Activated T-cell treated with anti-CD3 and anti-CD28 coated beads, Interleukin-2, amount 50 U/mL, for 72 hours (primary cell): ENCODE results near the gene LRRFIP1. TPM values are rescaled to one million over a fixed set of nuclear protein-coding genes. Genes with fewer than 3 reads are reported as not detected.

ENCODE experiments used
- ATAC-seq, 2 donors: fragments of 150-1000 bp; cut with Tn5 transposase; replicated peaks in 1 of 2; 2 replicates each; pipeline ENCODE4 v1.10.0; 2021; ENCODE audit warnings: moderate library complexity in 2 of 2, mild to moderate bottlenecking in 1 of 2
- DNase-seq, 2 donors: peaks; one replicate each; pipeline ENCODE4 v3.0.0; 2021 to 2022; ENCODE audit warnings: mixed read lengths in 1 of 2
- H3K27ac Mint-ChIP-seq: one replicate; pipeline ENCODE4 v1.8.0; 2022; ENCODE audit warnings: mild to moderate bottlenecking, moderate library complexity, mixed read lengths
- H3K27me3 Mint-ChIP-seq: one replicate; pipeline ENCODE4 v1.8.0; 2022; ENCODE audit warnings: low read depth, mixed read lengths
- H3K36me3 Mint-ChIP-seq, 2 donors: one replicate each; pipeline ENCODE4 v1.8.0; 2022; ENCODE audit warnings: mixed read lengths in 2 of 2, mild to moderate bottlenecking in 1 of 2; ENCODE audit not compliant: insufficient read depth in 2 of 2
- H3K4me1 Mint-ChIP-seq: one replicate; pipeline ENCODE4 v1.8.0; 2022; ENCODE audit warnings: low read depth, mixed read lengths
- H3K4me3 Mint-ChIP-seq, 2 donors: one replicate each; pipeline ENCODE4 v1.8.0; 2022; ENCODE audit warnings: mild to moderate bottlenecking in 2 of 2, mixed read lengths in 2 of 2, moderate library complexity in 2 of 2
- H3K9me3 Mint-ChIP-seq, 2 donors: one replicate each; pipeline ENCODE4 v1.8.0; 2022; ENCODE audit warnings: mixed read lengths in 2 of 2
- total RNA-seq, 2 donors: library from RNA; stranded (reverse); gene quantifications; one replicate each; pipeline ENCODE4 v1.2.3, GENCODE V29; 2022

The LRRFIP1 gene
- total RNA-seq, 2 donors from 2014 or later: 198 to 239 TPM

DNA sequence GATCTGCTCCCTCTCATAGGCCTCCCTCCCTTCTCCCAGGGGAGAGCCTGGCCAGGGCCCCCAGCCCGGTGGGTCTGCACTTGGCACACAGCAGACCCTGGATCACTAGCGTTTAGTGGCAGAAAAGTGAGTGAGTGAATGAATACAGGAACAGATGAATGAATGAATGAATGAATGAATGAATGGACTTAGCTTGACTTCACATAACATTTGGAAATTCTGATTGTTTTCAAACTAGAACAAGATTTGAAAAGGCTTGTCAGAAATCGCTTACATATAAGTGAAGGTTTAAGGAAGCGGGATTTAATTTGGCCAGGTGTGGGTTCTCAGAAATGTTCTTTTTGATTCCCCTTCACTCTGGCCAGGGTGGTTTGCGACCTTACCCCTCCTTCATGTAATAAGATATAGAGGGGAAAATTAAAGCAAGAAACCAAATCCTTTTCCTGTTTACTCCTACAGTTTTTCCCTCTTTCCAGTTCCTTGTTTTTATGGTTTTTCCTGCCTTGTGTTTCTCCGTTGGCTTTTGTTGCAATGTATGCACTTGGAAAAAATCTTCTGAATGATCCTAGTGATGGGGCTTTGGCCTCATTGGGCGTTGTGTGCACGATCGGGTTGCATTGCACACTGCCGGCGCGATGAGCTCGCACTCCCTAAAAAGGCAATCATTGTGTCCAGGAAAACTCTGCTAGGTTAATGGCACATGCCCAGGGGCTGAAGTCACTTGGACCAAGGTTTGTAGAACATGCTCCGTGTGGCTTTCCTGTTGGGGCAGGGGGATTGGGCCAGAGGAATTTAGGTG, 16.4 kb downstream of the LRRFIP1 start:
- no peak for DNase-seq
- Mint-ChIP-seq H3K9me3 (no peaks in the 10 kb centered on the region), H3K27me3 (peaks cover 8% of the 10 kb centered on the region), H3K27ac (no peak overlapping the region), H3K4me3 (no peak overlapping the region), H3K36me3 (no peaks in the 10 kb centered on the region), H3K4me1 (no peaks in the 10 kb centered on the region)
- ATAC-seq: no peak

DNA sequence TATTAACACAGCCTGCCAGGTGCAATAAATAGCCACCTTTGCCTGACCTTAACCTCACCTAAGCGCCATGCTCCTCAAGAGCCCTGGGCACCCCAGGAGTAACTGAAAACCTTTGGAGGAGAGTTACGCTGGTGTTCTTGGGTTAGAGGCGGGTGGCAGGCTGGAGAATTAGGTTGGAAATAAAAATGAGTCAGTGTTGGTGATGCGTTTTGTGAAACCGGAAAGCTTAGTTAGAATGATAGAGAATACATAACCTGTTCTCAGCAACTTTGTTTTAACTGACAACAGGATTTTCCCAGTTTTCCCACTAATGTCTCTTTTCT, 17.0 kb downstream of the LRRFIP1 start:
- Mint-ChIP-seq H3K4me3 (no peak overlapping the region), H3K4me1 (no peaks in the 10 kb centered on the region), H3K27me3 (peaks cover 8% of the 10 kb centered on the region), H3K9me3 (no peaks in the 10 kb centered on the region), H3K27ac (no peak overlapping the region), H3K36me3 (no peaks in the 10 kb centered on the region)
- ATAC-seq (no peak), DNase-seq (no peak)

DNA sequence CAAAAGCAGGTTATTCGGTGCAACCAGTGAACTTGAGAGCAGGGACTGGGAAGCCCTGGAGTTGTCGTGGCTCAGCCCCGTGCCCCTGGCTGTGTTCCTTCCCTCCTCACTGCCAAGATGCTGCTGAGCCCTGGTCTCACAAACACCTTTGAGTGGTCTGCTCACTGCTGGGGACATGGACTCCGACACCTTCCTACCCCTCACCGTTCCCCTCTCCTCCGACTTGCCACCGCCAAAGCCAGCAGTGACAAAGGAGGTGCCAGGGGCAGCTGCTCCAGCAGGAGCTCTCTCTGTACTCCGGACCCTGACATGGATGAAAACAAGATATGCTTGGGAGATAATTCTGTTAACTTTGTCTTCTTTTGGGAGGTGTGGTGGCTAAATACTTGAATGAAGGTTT, 17.9 kb downstream of the LRRFIP1 start:
- no peak for DNase-seq
- Mint-ChIP-seq H3K9me3 (no peaks in the 10 kb centered on the region), H3K27me3 (peaks cover 15% of the 10 kb centered on the region), H3K27ac (no peak overlapping the region), H3K4me1 (no peaks in the 10 kb centered on the region), H3K4me3 (no peak overlapping the region), H3K36me3 (no peaks in the 10 kb centered on the region)
- ATAC-seq: no peak

DNA sequence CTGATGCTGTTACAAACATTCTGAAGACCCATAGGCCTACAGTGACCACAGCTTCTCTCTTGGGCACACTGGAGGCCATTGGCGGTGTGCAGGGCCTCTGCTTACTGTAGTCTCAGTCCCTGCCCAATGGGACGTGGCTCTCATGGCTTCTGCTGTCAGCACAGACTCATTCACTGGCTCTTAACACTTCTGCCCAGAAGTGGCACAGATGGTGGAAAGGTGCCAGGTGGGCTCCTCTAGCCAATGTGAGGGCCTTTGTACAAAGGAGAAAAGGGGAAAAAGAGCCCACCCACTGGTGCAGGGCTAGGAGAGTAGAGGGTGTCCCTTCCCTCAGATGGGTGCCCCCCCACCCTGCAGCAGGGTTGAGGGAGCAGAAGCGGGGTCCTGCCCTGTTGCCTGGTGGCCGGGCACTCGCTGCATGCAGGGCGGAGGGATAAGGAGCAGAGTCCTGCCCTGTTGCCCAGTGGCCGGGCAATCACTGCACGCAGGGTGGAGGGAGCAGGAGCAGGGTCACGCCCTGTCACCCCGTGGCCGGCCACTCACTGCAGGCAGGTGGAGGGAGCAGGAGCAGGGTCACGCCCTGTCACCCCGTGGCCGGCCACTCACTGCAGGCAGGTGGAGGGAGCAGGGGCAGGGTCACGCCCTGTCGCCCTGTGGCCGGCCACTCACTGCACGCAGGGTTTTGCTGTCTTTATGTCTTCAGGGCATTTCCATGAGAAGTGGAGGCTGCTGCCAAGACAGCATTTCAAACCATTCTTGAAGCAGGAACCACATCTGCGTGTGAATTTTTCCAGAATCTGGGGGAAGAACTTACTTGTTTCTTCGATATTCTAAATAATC, 20.0 kb downstream of the LRRFIP1 start:
- ATAC-seq (no peak), DNase-seq (no peak)
- Mint-ChIP-seq H3K9me3 (peaks cover 0 to 2% of the 10 kb centered on the region in 2 donors), H3K4me1 (no peaks in the 10 kb centered on the region), H3K4me3 (no peak overlapping the region), H3K27me3 (peaks cover 18% of the 10 kb centered on the region), H3K27ac (no peak overlapping the region), H3K36me3 (peaks cover 0 to 2% of the 10 kb centered on the region in 2 donors)

DNA sequence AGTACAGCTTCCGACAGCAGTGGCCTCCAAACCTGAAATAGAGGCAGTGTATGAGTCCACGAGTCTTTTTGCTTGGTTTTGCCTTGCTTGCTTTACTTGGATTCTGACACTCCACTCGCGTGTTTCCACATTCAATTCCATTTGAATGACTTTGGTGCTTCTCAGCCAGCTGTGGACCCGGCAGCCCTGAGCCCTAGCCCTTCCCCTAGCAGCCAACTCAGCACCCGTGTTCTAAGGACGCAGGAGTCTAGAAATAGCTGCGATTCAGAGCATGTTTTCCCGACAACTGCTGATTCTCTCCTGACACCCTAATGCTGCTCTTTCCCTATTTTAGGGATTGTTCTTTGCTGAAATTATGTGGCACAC, 20.6 kb downstream of the LRRFIP1 start:
- H3K4me3 Mint-ChIP-seq: no peak overlapping the region
- no peak for ATAC-seq
- peaks cover 0 to 4% of the 10 kb centered on the region in 2 donors for H3K9me3 Mint-ChIP-seq
- H3K27me3 Mint-ChIP-seq: peaks cover 18% of the 10 kb centered on the region
- H3K36me3 Mint-ChIP-seq: peaks cover 0 to 4% of the 10 kb centered on the region in 2 donors
- no peak overlapping the region for H3K27ac Mint-ChIP-seq
- H3K4me1 Mint-ChIP-seq: no peaks in the 10 kb centered on the region
- DNase-seq: no peak

DNA sequence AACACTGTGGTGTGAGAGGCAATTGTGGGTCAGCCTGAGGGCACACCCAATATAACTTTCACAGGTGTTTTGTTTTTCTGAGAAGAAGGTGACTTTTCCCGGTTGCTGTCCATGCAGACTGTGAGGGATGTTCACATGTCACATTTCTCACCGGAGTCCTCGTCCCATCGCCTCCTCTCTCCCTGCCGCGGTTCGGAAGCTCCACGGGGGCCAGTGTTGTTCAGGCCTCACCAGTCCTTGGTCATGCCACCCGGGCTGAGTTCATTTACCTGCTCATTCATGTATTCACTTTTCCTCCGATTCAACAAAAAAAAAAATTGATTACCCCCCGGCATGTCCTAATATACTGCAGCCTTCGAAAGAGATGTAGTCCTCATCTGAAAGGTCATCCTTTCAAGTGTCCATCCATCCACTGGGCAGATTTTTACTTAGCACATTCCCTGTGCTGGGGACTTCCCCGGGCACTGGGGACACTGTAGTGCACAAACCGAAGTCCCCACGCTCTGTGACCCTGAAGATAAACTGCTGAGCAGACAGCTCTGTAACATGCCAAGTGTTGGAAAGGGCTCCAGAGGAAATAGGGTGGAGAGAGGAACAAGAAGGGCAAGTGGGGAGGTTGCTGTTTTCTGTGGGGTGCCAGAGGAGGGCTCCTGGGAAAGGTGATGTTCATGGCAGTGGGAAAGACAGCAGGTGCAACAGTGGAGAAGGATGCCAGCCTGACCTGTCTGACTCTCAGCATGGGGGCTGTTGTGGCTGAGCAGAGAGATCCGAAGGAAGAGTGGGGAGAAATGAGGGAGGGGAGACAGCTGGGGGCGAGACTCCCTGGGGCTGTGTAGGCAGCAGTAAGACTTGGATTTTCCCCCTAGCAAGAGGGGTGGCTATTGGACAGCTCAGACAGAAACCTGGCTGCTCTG, 22.4 kb downstream of the LRRFIP1 start:
- peaks cover 18% of the 10 kb centered on the region for H3K27me3 Mint-ChIP-seq
- H3K4me3 Mint-ChIP-seq: no peak overlapping the region
- peaks cover 0 to 4% of the 10 kb centered on the region in 2 donors for H3K9me3 Mint-ChIP-seq
- H3K4me1 Mint-ChIP-seq: no peaks in the 10 kb centered on the region
- no peak overlapping the region for H3K27ac Mint-ChIP-seq
- ATAC-seq: no peak
- peaks cover 0 to 4% of the 10 kb centered on the region in 2 donors for H3K36me3 Mint-ChIP-seq
- no peak for DNase-seq

DNA sequence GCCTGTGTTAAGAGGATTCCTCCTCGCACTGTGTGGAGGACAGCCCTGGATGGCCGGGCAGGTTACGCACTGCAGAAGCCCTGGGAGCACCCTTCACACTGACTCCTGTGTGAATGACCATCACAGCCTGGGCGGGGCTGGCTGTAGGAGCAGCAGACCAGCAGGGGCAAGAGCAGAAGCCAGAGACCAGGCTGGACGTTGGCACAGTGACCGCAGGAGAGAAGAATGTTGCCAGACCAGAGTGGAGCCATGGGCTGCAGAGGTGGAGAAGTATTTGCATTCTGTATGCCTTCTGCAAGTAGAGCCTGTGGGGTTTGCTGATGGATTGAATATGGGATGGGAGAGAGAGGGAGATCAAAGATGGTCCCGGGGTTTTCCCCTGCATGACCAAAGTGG, 23.1 kb downstream of the LRRFIP1 start:
- Mint-ChIP-seq H3K27ac (no peak overlapping the region), H3K9me3 (peaks cover 0 to 4% of the 10 kb centered on the region in 2 donors), H3K4me1 (peaks cover 4% of the 10 kb centered on the region), H3K27me3 (peaks cover 14% of the 10 kb centered on the region), H3K4me3 (no peak overlapping the region), H3K36me3 (peaks cover 0 to 4% of the 10 kb centered on the region in 2 donors)
- DNase-seq: no peak
- no peak for ATAC-seq

DNA sequence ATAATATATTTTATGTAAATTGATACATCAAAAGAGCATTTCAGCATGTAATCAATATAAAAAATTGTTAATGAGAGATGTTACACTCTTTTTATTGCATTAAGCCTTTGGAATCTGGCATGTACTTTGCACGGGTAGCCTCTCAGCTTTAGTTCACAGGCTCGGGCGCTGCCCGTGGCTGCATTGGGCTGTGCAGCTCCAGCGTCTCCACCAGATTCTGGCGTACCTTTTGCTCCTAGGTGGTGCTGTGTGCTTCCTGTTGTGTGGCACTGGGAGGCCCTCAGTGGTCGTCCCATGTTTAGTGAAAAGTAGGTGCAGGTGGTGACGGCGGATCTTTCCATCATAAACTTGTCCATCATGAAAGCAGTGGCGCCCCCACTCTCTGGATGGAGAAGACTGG, 24.4 kb downstream of the LRRFIP1 start:
- peaks cover 0 to 4% of the 10 kb centered on the region in 2 donors for H3K36me3 Mint-ChIP-seq
- peaks cover 0 to 4% of the 10 kb centered on the region in 2 donors for H3K9me3 Mint-ChIP-seq
- H3K27me3 Mint-ChIP-seq: peaks cover 11% of the 10 kb centered on the region
- peaks cover 11% of the 10 kb centered on the region for H3K4me1 Mint-ChIP-seq
- no peak for DNase-seq
- no peak overlapping the region for H3K4me3 Mint-ChIP-seq
- H3K27ac Mint-ChIP-seq: no peak overlapping the region
- no peak for ATAC-seq

DNA sequence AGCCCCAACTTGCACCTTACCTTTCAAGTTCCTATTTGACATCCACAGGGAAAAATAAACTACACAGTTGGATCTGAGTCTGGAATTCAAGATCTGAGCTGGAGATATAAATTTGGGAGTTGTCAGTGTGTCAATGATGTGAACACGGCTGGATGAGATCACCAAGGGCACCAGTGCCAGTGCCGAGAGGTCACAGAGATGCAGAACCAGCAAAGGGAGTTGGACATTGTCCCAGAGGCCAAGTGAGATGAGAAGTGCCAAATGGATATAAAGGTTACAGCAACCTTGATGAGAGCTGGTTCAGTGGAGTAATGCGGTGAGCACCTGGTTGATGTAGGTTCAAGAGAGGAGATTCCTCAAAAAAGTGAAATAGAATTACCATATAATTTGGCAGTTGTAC, 24.8 kb downstream of the LRRFIP1 start:
- H3K27ac Mint-ChIP-seq: no peak overlapping the region
- no peak overlapping the region for H3K4me3 Mint-ChIP-seq
- peaks cover 0 to 4% of the 10 kb centered on the region in 2 donors for H3K9me3 Mint-ChIP-seq
- DNase-seq (no peak), ATAC-seq (no peak)
- peaks cover 11% of the 10 kb centered on the region for H3K27me3 Mint-ChIP-seq
- peaks cover 11% of the 10 kb centered on the region for H3K4me1 Mint-ChIP-seq
- peaks cover 0 to 4% of the 10 kb centered on the region in 2 donors for H3K36me3 Mint-ChIP-seq

DNA sequence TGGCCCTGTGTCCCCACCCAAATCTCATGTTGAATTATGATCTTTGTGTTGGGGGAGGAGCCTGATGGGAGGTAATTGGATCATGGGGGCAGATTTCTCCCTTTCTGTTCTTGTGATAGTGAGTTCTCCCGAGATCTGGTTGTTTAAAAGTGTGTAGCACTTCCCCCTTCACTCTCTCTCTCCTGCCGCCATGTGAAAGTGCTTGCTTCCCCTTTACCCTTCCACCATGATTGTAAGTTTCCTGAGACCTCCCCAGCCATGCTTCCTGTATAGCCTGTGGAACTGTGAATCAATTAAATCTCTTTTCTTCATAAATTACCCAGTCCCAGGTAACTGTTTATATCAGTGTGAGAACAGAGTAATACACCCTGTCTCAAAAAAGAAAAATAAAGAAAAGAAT, 25.5 kb downstream of the LRRFIP1 start:
- H3K27ac Mint-ChIP-seq: no peak overlapping the region
- no peak overlapping the region for H3K4me3 Mint-ChIP-seq
- ATAC-seq (no peak), DNase-seq (no peak)
- peaks cover 0 to 4% of the 10 kb centered on the region in 2 donors for H3K36me3 Mint-ChIP-seq
- peaks cover 11% of the 10 kb centered on the region for H3K4me1 Mint-ChIP-seq
- H3K9me3 Mint-ChIP-seq: peaks cover 0 to 4% of the 10 kb centered on the region in 2 donors
- H3K27me3 Mint-ChIP-seq: peaks cover 11% of the 10 kb centered on the region

DNA sequence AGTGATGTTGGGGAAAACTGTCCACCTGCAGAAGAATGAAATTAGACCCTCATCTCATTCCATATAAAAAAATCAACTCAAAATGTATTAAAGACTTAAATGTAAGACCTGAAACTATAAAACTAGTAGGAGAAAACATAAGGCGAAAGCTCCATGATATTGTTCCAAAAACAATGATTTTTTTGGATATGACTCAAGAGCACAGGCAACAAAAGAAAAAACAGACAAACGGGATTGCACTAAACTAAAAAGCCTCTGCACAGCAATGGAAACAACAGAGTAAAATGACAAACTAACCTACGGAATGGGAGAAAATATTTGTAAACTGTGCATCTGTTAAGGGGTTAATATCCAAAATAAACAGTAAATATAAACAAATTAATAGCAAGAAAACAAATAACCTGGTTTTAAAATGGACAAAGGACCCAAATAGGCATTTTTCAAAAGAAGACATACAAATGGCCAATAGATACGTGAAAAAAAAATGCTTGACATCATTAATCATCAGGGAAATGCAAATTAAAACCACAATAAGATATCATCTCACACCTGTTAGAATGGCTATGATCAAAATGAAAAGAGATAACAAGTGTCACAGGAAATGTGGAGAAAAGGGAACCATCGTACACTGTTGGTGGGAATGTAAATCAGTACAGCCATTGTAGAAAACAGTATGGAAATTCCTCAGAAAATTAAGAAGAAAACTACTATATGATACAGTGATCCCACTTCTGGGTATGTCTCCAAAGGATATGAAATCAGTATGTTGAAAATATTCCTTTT, 26.6 kb downstream of the LRRFIP1 start:
- DNase-seq (no peak), ATAC-seq (no peak)
- H3K27ac Mint-ChIP-seq: no peak overlapping the region
- H3K36me3 Mint-ChIP-seq: peaks cover 0 to 4% of the 10 kb centered on the region in 2 donors
- no peak overlapping the region for H3K4me3 Mint-ChIP-seq
- H3K9me3 Mint-ChIP-seq: peaks cover 0 to 4% of the 10 kb centered on the region in 2 donors
- H3K4me1 Mint-ChIP-seq: peaks cover 11% of the 10 kb centered on the region
- peaks cover 16% of the 10 kb centered on the region for H3K27me3 Mint-ChIP-seq

DNA sequence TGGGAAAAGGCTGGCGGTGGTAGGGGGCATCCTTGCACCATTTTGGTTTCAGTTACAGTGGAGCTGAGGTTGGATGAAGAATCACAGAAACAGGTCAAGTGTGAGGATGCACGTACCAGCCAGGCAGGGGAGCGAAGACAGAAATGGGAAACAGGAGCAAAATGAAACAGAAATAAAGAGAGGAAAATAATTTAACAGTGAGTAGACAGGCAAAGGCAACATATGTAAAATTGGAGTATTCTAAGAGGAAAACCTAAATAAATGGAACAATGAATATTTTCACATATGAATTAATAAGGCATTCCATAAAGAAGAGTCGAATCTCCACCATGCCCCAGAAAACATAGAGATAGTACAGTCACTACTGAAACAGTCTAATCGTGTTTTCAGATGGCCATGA, 29.7 kb downstream of the LRRFIP1 start:
- DNase-seq (no peak), ATAC-seq (no peak)
- Mint-ChIP-seq H3K4me1 (peaks cover 11% of the 10 kb centered on the region), H3K27me3 (peaks cover 11% of the 10 kb centered on the region), H3K9me3 (peaks cover 0 to 2% of the 10 kb centered on the region in 2 donors), H3K36me3 (peaks cover 0 to 2% of the 10 kb centered on the region in 2 donors), H3K4me3 (no peak overlapping the region), H3K27ac (no peak overlapping the region)
